HEK293 (cell line): ENCODE results near the gene GNAS-AS1.

Experiments used
- CTCF ChIA-PET: fragments of 350-600 bp; formaldehyde crosslinking; extraction: SDS; loops from one replicate; lab custom pipeline; 2021; ENCODE audit warnings: antibody characterized with exemption; lab: Yijun Ruan, JAX
- POLR2A ChIA-PET: fragments of 300-600 bp; formaldehyde crosslinking; extraction: SDS; loops from one replicate; lab custom pipeline; 2020; ENCODE audit warnings: antibody characterized with exemption, inconsistent platforms; lab: Yijun Ruan, JAX
- H3K27ac ChIP-seq: fragments of 200-500 bp; sonication (Bioruptor generic); 2 replicates; pipeline ENCODE4 v1.5.1; 2014; ENCODE audit warnings: low read depth, low read length, control low read depth, inconsistent platforms; ENCODE audit errors: extremely low read depth
- H3K36me3 ChIP-seq, 2 experiments: fragments of 200-500 bp in 1 of 2; sonication (Bioruptor generic) in 1 of 2; 1 replicate in 1 of 2; 2 replicates in 1 of 2; pipeline ENCODE4 v1.5.1; 2014 to 2017; ENCODE audit warnings: inconsistent platforms in 2 of 2, low read length in 2 of 2; ENCODE audit not compliant: control insufficient read depth in 2 of 2, insufficient read depth in 1 of 2
- H3K4me1 ChIP-seq: fragments of 200-500 bp; sonication (Bioruptor generic); 2 replicates; pipeline ENCODE4 v1.5.1; 2014; ENCODE audit warnings: mild to moderate bottlenecking, low read length, inconsistent platforms; ENCODE audit not compliant: control insufficient read depth, insufficient read depth
- H3K4me3 ChIP-seq: 2 replicates; pipeline ENCODE4 v1.5.1; 2011; ENCODE audit warnings: low read depth, mild to moderate bottlenecking, control low read depth, low read length, moderate library complexity
- H3K9me3 ChIP-seq: fragments of 200-500 bp; sonication (Bioruptor generic); 2 replicates; pipeline ENCODE4 v1.5.1; 2014; ENCODE audit warnings: low read depth, low read length, inconsistent platforms; ENCODE audit not compliant: control insufficient read depth, insufficient read depth
- ATF2 ChIP-seq: fragments of 450-650 bp; formaldehyde crosslinking; IDR thresholded peaks from 2 replicates; pipeline ENCODE4 v1.5.1; 2016; ENCODE audit warnings: missing biosample characterization, missing genetic modification characterization, low read depth
- FEZF1 ChIP-seq: fragments of 450-650 bp; formaldehyde crosslinking; IDR thresholded peaks from 2 replicates; pipeline ENCODE4 v1.5.1; 2016; ENCODE audit warnings: missing biosample characterization, missing genetic modification characterization
- PRDM10 ChIP-seq: fragments of 450-650 bp; formaldehyde crosslinking; IDR thresholded peaks from 2 replicates; pipeline ENCODE4 v1.5.1; 2016; ENCODE audit warnings: missing biosample characterization, missing genetic modification characterization
- PRDM6 ChIP-seq: fragments of 450-650 bp; formaldehyde crosslinking; IDR thresholded peaks from 2 replicates; pipeline ENCODE4 v1.5.1; 2017; ENCODE audit warnings: missing biosample characterization, missing genetic modification characterization
- ZBTB21 ChIP-seq: fragments of 450-650 bp; formaldehyde crosslinking; IDR thresholded peaks from 2 replicates; pipeline ENCODE4 v1.5.1; 2017; ENCODE audit warnings: missing biosample characterization, missing genetic modification characterization
- ZNF10 ChIP-seq: fragments of 450-650 bp; formaldehyde crosslinking; IDR thresholded peaks from 2 replicates; pipeline ENCODE4 v1.5.1; 2017; ENCODE audit warnings: missing biosample characterization, missing genetic modification characterization
- ZNF112 ChIP-seq: fragments of 450-650 bp; formaldehyde crosslinking; IDR thresholded peaks from 2 replicates; pipeline ENCODE4 v1.5.0; 2017; ENCODE audit warnings: missing biosample characterization, missing genetic modification characterization
- ZNF202 ChIP-seq: fragments of 450-650 bp; formaldehyde crosslinking; IDR thresholded peaks from 2 replicates; pipeline ENCODE4 v1.5.1; 2016; ENCODE audit warnings: missing biosample characterization, missing genetic modification characterization, borderline replicate concordance
- ZNF23 ChIP-seq: fragments of 450-650 bp; formaldehyde crosslinking; IDR thresholded peaks from 2 replicates; pipeline ENCODE4 v1.5.1; 2016; ENCODE audit warnings: missing biosample characterization, missing genetic modification characterization, borderline replicate concordance
- ZNF548 ChIP-seq: fragments of 450-650 bp; formaldehyde crosslinking; IDR thresholded peaks from 2 replicates; pipeline ENCODE4 v1.5.1; 2016; ENCODE audit warnings: missing biosample characterization, missing genetic modification characterization
- ZNF629 ChIP-seq: fragments of 450-650 bp; formaldehyde crosslinking; IDR thresholded peaks from 2 replicates; pipeline ENCODE4 v1.5.1; 2017; ENCODE audit warnings: missing biosample characterization, missing genetic modification characterization
- ZNF660 ChIP-seq: fragments of 450-650 bp; IDR thresholded peaks from 2 replicates; pipeline ENCODE4 v1.5.1; 2018; ENCODE audit warnings: missing biosample characterization, mild to moderate bottlenecking, missing genetic modification characterization
- ZNF843 ChIP-seq: fragments of 450-650 bp; formaldehyde crosslinking; IDR thresholded peaks from 2 replicates; pipeline ENCODE4 v1.5.1; 2016; ENCODE audit warnings: missing biosample characterization, missing genetic modification characterization
- ZXDB ChIP-seq: fragments of 450-650 bp; formaldehyde crosslinking; IDR thresholded peaks from 2 replicates; pipeline ENCODE4 v1.5.1; 2016; ENCODE audit warnings: missing biosample characterization, missing genetic modification characterization

The GNAS-AS1 gene

GRCh38 chr20:58894652-58895447 is 44.1 kb upstream of the GNAS-AS1 start:
- H3K27ac ChIP-seq: no peak overlapping the region
- peaks cover 29% of the 10 kb centered on the region for H3K4me1 ChIP-seq
- CTCF ChIA-PET: no interaction called here

GRCh38 chr20:58893355-58894120 is 42.8 kb upstream of the GNAS-AS1 start:
- Histone ChIP-seq H3K27ac (no peak overlapping the region; the same call in 1 of the 2 replicates), H3K36me3 (peaks cover 0 to 32% of the 10 kb centered on the region in 2 experiments; a peak in 1 of 3 replicates), H3K9me3 (no peaks in the 10 kb centered on the region), H3K4me1 (peaks cover 25% of the 10 kb centered on the region), H3K4me3 (peak overlapping the region; percentile 86)
- TF ChIP-seq ZNF548 (no peak), ZXDB (no peak), FEZF1 (peak; percentile 62), ZNF202 (tag by site-specific recombination) (no peak), ATF2 (tag by site-specific recombination) (peak; percentile 71), ZNF629 (tag by site-specific recombination) (peak; percentile 91), ZNF10 (0 out of 2 replicates have a peak, but pooled peaks have one; percentile 11), ZBTB21 (tag by site-specific recombination) (peak; percentile 75), ZNF843 (no peak), ZNF112 (tag by site-specific recombination) (no peak), ZNF660 (tag by site-specific recombination) (0 out of 2 replicates have a peak, but pooled peaks have one; percentile 25)
- ChIA-PET CTCF (no interaction called here), POLR2A (no interaction called here)

More at GRCh38 chr20:58894652-58895447, 44.1 kb upstream of the GNAS-AS1 start:
- Histone ChIP-seq H3K36me3 (peaks cover 7 to 45% of the 10 kb centered on the region in 2 experiments; a peak in 2 of 3 replicates), H3K9me3 (no peaks in the 10 kb centered on the region), H3K4me3 (no peak overlapping the region)
- TF ChIP-seq ZNF23 (tag by site-specific recombination) (no peak), PRDM6 (tag by site-specific recombination) (peak; percentile 63; the same call in 1 of the 2 replicates), PRDM10 (tag by site-specific recombination) (peak; percentile 58)
- POLR2A ChIA-PET: no interaction called here
